ENCODE results near the gene LRRC49. TPM values are rescaled to one million over a fixed set of nuclear protein-coding genes. Genes with fewer than 3 reads are reported as not detected.

Gene LRRC49
- 9.5 and 13.7 TPM in 2 replicates for total RNA-seq

GRCh38 chr15:70892002-70892911, at the start of gene LRRC49, which contains the start of gene THAP10:
Gene LRRC49, plus strand, starts transcription at chr15:70892826. Its CDS starts 69 bp downstream, at chr15:70892895.
Gene THAP10, minus strand, starts transcription at chr15:70892433. Its CDS starts 161 bp downstream, at chr15:70892272.

GRCh38 chr15:70853973-70854665, 38.5 kb upstream of the LRRC49 start, which contains the start of gene LARP6:
Gene LARP6, minus strand, starts transcription at chr15:70854157. Its CDS starts 69 bp downstream, at chr15:70854088.

Other genes with a start within 250 kb of the LRRC49 start
- gene UACA, start 129.3 kb upstream of the LRRC49 start, total RNA-seq = 24.3 TPM in 2 replicates
- 30.5 and 42.7 TPM in 2 replicates for gene LARP6, start 38.7 kb upstream of the LRRC49 start, total RNA-seq
- gene THAP10, start 393 bp upstream of the LRRC49 start, total RNA-seq = 2.4 and 3.3 TPM in 2 replicates
- 27.7 and 49.5 TPM in 2 replicates for gene THSD4, start 222.6 kb downstream of the LRRC49 start, total RNA-seq